Testis (tissue), 2 donors: ENCODE measurements around the gene ARMH4.

Experiments
- CTCF ChIP-seq, 3 experiments: fragments of 450-650 bp in 2 of 3; fragments of 200-600 bp in 1 of 3; sonication (generic) in 1 of 3; IDR thresholded peaks; one replicate each; pipeline ENCODE4 v1.5.1; 2016 to 2019; ENCODE audit warnings: antibody characterized with exemption in 3 of 3, mild to moderate bottlenecking in 2 of 3, moderate library complexity in 1 of 3
- POLR2A ChIP-seq: fragments of 450-650 bp; IDR thresholded peaks from one replicate; pipeline ENCODE4 v1.6.1; 2017; ENCODE audit warnings: antibody characterized with exemption, mild to moderate bottlenecking, moderate library complexity

- TF ChIP-seq CTCF (IDR thresholded peaks at IDR 0.05): no peak
- TF ChIP-seq POLR2A: no peak
Observed at GRCh38 chr14:58198086-58198485, 46.1 kb upstream of the ARMH4 start.
